ENCODE data around the gene SMCO2.

DNA sequence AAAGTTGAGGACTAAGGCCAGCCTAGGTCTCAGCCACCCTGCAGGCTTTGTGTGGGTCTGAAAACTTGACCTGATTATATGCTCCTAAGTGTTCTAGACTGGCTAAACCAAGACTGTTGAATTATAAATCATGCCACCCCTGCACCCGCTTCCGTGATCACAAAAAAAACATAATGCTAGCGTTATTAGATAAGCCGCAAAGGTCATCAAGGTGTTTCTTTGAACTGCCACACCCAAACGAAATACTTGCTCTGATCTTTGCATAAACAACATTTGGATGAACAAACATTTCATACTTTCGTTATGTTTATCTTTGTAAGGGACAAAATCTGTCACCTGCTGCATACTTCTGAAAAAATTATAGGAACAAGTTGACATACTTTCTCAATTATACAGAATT lies 2.5 kb downstream of the SMCO2 start:
- no peak for TF ChIP-seq POLR2A (IDR thresholded peaks at IDR 0.05; ENCODE audit: low read length)
- TF ChIP-seq GATA1 (IDR thresholded peaks at IDR 0.05; ENCODE audit: low read depth, low read length), result no peak
